ENCODE results near the gene TMEM217.

Gene TMEM217

DNA sequence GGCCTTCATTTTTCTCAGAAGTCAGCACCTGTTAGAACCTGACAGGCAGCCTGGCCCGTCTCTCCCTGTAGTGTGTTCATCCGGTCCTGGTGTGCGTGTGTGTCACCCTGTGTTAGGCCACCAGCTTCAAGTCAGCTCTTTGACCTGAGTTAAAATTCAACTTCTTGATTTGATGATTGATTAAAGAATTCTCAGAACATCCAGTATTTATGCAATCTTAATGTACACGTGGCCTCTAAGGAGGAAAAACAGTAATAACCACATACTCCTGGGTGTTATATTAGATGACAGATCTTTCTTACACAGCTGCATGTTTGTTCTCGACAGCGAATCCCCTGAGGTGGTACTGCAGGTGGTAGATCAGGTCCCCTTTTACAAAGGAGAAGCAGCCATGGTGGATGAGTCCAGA is 19.1 kb upstream of the TMEM217 start:
- Histone ChIP-seq H3K9ac (ENCODE audit: low read depth, low read length) (no peak overlapping the region), H3K4me3 (ENCODE audit: low read length) (no peak overlapping the region), H3K27me3 (ENCODE audit: control insufficient read depth, insufficient read depth, low read length) (no peaks in the 10 kb centered on the region), H3K9me3 (replicated peaks; ENCODE audit: low read length) (no peaks in the 10 kb centered on the region), H3K36me3 (ENCODE audit: insufficient read depth, low read length) (no peaks in the 10 kb centered on the region), H3K4me1 (ENCODE audit: control insufficient read depth, insufficient read depth, low read length) (no peaks in the 10 kb centered on the region), H3K4me2 (ENCODE audit: low read length) (no peak overlapping the region)

DNA sequence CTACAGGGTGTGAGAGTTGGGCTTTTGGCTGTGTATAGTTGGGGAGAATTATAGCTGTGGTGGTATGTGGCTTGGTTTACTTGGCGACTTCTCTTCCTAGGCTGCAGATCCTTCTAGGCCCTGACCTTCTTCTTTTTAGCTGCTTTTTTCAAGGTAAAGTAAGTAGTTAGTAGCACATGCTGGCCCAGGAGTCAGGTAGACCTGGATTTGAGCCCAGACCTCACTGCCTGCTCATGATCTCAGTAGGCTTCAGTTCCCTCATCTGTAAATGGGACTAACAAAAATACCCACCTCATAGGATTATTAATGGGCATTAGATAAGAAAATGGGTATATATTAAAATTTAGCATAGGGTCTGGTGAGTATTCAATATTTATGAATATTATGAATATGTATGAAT is 17.4 kb upstream of the TMEM217 start:
- Histone ChIP-seq H3K4me3 (ENCODE audit: low read length) (no peak overlapping the region), H3K9ac (ENCODE audit: low read depth, low read length) (no peak overlapping the region), H3K36me3 (ENCODE audit: insufficient read depth, low read length) (no peaks in the 10 kb centered on the region), H3K4me2 (ENCODE audit: low read length) (no peak overlapping the region), H3K9me3 (replicated peaks; ENCODE audit: low read length) (no peaks in the 10 kb centered on the region), H3K4me1 (ENCODE audit: control insufficient read depth, insufficient read depth, low read length) (no peaks in the 10 kb centered on the region), H3K27me3 (ENCODE audit: control insufficient read depth, insufficient read depth, low read length) (no peaks in the 10 kb centered on the region)

DNA sequence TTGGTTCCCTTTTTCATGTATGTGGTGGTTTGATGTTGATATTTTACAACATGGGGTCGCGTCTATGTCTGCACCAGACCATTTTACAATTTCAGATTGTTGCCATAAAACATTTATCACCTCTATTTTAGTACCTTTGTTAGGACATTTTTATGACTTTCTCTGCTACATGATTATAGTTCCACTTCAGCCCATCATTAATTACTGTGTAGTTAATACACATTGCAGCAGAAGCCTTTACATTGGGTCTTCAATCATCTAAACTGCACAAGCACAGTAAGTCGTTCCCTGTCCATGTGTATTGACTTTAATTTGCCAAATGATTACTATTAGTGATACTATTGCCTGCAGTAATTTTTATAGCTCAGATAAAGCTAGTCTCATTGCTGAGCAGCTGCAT is 15.7 kb upstream of the TMEM217 start:
- Histone ChIP-seq H3K27me3 (ENCODE audit: control insufficient read depth, insufficient read depth, low read length) (no peaks in the 10 kb centered on the region), H3K36me3 (ENCODE audit: insufficient read depth, low read length) (no peaks in the 10 kb centered on the region), H3K9me3 (replicated peaks; ENCODE audit: low read length) (no peaks in the 10 kb centered on the region), H3K4me3 (ENCODE audit: low read length) (no peak overlapping the region), H3K4me1 (ENCODE audit: control insufficient read depth, insufficient read depth, low read length) (no peaks in the 10 kb centered on the region), H3K4me2 (ENCODE audit: low read length) (no peak overlapping the region), H3K9ac (ENCODE audit: low read depth, low read length) (no peak overlapping the region)

DNA sequence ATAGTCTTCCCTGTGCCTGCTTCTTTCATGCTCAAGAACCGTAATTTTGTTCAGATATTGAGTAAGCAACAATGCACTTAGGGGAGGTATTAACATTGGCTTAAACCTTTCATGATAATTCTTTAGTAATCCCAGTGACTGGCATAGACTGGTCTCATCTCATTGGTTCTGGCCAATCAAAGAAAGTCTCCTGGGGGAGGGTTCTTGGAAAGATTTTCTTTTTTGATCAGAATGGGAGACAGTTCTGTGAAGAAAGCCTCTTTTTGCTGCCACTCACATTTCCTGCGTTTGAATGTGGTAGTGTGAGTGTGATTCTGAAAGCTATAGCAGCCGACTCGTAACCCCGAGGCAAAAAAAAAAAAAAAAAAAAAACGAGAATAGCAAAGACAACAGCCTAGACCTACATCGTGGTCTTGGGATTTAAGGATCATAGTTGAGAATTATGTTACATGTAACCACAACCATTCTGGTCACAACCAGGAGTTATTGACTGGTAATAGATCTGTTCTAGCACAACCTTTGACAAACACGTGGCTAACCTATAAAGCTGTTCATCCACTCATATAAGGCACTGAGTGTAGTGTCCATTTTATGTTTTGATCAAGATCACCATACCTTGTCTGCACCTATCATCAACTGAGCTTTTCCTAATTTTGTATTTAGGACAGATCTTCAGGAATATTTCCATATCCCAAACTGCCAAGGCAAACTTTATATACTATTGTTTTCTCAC is 15.1 kb upstream of the TMEM217 start:
- H3K9me3 ChIP-seq (replicated peaks; ENCODE audit: low read length): no peaks in the 10 kb centered on the region
- no peaks in the 10 kb centered on the region for H3K4me1 ChIP-seq (ENCODE audit: control insufficient read depth, insufficient read depth, low read length)
- H3K36me3 ChIP-seq (ENCODE audit: insufficient read depth, low read length): no peaks in the 10 kb centered on the region
- H3K9ac ChIP-seq (ENCODE audit: low read depth, low read length): no peak overlapping the region
- H3K4me2 ChIP-seq (ENCODE audit: low read length): no peak overlapping the region
- H3K27me3 ChIP-seq (ENCODE audit: control insufficient read depth, insufficient read depth, low read length): no peaks in the 10 kb centered on the region
- H3K4me3 ChIP-seq (ENCODE audit: low read length): no peak overlapping the region

DNA sequence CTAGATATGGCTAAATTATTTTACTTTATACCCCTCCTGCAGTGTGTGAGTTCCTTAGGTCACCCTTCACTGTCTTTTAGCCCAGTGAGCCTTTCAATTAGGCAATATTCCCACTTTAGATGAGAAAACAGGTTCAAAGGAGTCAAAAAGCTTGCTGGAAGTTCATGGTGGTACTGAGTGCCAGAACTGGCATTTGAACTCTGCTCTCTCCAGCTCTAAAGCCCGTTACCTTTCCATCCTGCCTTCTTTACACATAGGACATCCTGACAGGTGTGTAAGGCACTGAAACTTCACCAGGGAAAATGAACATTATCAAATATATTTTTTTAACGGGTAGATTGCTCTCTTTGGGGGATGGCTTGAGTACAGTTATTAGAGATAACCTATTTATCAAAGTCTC is 11.2 kb upstream of the TMEM217 start:
- no peak overlapping the region for H3K4me3 ChIP-seq (ENCODE audit: low read length)
- no peaks in the 10 kb centered on the region for H3K9me3 ChIP-seq (replicated peaks; ENCODE audit: low read length)
- H3K4me1 ChIP-seq (ENCODE audit: control insufficient read depth, insufficient read depth, low read length): no peaks in the 10 kb centered on the region
- H3K9ac ChIP-seq (ENCODE audit: low read depth, low read length): no peak overlapping the region
- H3K27me3 ChIP-seq (ENCODE audit: control insufficient read depth, insufficient read depth, low read length): no peaks in the 10 kb centered on the region
- no peak overlapping the region for H3K4me2 ChIP-seq (ENCODE audit: low read length)
- no peaks in the 10 kb centered on the region for H3K36me3 ChIP-seq (ENCODE audit: insufficient read depth, low read length)

DNA sequence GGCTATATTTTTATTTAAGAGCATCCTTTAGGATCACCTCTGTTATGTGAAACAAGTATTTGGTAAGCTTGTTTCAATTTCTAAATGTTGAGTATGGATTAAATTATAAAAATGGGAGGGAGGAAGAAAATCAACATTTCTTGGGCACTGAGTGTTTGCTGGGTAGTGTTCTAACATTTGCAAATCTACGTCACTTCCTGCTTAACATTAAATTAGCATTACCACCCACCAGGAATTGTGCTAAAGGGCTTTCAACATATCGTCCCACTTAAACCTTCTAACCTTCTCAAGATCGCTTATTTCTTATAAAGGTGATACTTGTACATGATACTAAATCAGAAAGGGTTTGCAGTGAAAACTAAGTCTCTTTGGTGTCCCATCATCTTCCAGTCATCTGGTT is 7.9 kb upstream of the TMEM217 start:
- no peaks in the 10 kb centered on the region for H3K36me3 ChIP-seq (ENCODE audit: insufficient read depth, low read length)

DNA sequence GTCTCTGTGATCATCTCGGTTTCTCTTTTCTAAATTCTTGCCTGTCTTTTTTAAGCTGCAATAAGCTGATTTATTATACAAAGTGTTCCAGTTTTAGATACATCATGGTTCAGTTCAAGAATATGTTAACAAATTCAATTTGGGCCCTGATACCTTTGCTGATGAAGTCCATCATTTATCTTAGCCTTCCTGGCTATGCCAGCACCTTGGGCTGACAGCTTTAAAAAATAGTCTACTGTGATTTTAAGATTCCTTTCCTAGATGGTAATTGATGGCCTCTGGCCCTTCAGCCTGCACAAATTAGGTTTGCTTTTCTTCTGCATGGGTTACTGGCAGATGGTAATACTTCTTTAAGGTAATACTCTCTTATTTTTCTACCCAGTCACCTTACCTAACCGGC is 7.1 kb upstream of the TMEM217 start:
- no peak overlapping the region for H3K4me3 ChIP-seq (ENCODE audit: low read length)
- no peaks in the 10 kb centered on the region for H3K36me3 ChIP-seq (ENCODE audit: insufficient read depth, low read length)
- no peaks in the 10 kb centered on the region for H3K27me3 ChIP-seq (ENCODE audit: control insufficient read depth, insufficient read depth, low read length)
- H3K9ac ChIP-seq (ENCODE audit: low read depth, low read length): no peak overlapping the region
- H3K4me2 ChIP-seq (ENCODE audit: low read length): no peak overlapping the region
- no peaks in the 10 kb centered on the region for H3K9me3 ChIP-seq (replicated peaks; ENCODE audit: low read length)
- H3K4me1 ChIP-seq (ENCODE audit: control insufficient read depth, insufficient read depth, low read length): no peaks in the 10 kb centered on the region

More for the DNA sequence above, 7.9 kb upstream of the TMEM217 start:
- Histone ChIP-seq H3K9me3 (replicated peaks; ENCODE audit: low read length) (no peaks in the 10 kb centered on the region), H3K4me3 (ENCODE audit: low read length) (no peak overlapping the region), H3K4me1 (ENCODE audit: control insufficient read depth, insufficient read depth, low read length) (no peaks in the 10 kb centered on the region), H3K27me3 (ENCODE audit: control insufficient read depth, insufficient read depth, low read length) (no peaks in the 10 kb centered on the region), H3K9ac (ENCODE audit: low read depth, low read length) (no peak overlapping the region), H3K4me2 (ENCODE audit: low read length) (no peak overlapping the region)

DNA sequence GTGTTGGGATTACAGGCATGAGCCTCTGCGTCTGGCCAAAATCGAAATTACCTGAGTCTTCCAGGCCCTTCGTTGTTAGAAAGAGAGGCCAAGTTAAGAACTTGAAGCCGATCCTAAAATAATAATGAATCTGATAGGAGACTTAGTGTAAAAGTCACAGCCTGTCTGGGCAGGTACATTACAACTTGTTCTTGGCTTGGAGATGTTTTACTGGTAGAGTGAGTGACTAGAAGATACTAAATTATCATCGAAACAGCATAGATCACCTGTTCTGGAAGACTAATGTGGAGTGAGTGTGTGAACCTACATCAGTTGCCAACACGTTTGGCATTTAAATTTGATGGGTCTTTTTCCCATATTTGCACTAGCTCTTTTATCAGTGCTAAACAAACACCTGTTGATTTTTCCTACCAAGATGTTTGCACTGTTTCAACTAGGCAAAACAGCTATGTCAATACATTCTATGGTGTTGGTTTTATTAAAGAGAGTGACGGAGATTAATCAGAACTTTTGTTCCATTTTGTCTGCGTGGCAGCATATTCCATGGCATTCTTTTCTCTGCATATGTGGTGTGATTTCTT is 4.6 kb upstream of the TMEM217 start:
- no peak overlapping the region for H3K4me3 ChIP-seq (ENCODE audit: low read length)
- peaks cover 10% of the 10 kb centered on the region for H3K4me1 ChIP-seq (ENCODE audit: control insufficient read depth, insufficient read depth, low read length)
- no peak overlapping the region for H3K9ac ChIP-seq (ENCODE audit: low read depth, low read length)
- no peaks in the 10 kb centered on the region for H3K9me3 ChIP-seq (replicated peaks; ENCODE audit: low read length)
- H3K4me2 ChIP-seq (ENCODE audit: low read length): no peak overlapping the region
- H3K27me3 ChIP-seq (ENCODE audit: control insufficient read depth, insufficient read depth, low read length): no peaks in the 10 kb centered on the region
- no peaks in the 10 kb centered on the region for H3K36me3 ChIP-seq (ENCODE audit: insufficient read depth, low read length)

DNA sequence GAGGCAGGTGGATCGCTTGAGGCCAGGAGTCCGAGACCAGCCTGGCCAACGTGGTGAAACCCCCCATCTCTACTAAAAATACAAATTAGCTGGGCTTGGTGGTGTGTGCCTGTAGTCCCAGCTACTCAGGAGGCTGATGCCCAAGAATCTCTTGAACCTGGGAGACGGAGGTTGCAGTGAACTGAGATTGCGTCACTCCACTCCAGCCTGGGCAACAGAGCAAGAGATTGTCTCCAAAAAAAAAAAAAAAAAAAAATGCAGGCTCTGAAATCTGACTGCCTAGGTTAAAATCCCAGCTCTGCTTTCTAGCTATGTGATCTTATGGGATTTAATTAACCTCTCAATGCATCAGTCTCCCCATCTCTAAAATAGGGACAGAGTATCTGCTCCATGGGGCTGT is 3.3 kb upstream of the TMEM217 start:
- H3K9ac ChIP-seq (ENCODE audit: low read depth, low read length): no peak overlapping the region
- H3K4me1 ChIP-seq (ENCODE audit: control insufficient read depth, insufficient read depth, low read length): peaks cover 17% of the 10 kb centered on the region

DNA sequence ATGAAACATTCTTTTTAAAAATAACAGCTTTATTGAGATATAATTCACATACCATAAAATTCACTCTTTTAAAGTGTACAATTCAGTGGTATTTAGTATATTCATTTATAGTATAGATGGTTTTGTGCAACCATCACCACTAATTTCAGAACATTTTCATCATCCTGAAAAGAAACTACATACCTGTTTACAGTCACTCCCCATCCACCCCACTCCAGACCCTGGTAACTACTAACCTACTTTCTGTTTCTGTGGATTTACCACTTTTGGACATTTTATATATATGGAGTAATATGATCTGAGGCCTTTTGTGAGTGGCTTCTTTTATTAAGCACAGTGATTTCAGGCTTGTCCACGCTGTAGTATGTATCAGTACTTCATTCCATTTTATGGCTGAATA is 2.5 kb upstream of the TMEM217 start:
- H3K36me3 ChIP-seq (ENCODE audit: insufficient read depth, low read length): no peaks in the 10 kb centered on the region
- peaks cover 17% of the 10 kb centered on the region for H3K4me1 ChIP-seq (ENCODE audit: control insufficient read depth, insufficient read depth, low read length)
- H3K9me3 ChIP-seq (replicated peaks; ENCODE audit: low read length): no peaks in the 10 kb centered on the region
- no peak overlapping the region for H3K4me2 ChIP-seq (ENCODE audit: low read length)
- no peak overlapping the region for H3K4me3 ChIP-seq (ENCODE audit: low read length)
- H3K9ac ChIP-seq (ENCODE audit: low read depth, low read length): no peak overlapping the region
- no peaks in the 10 kb centered on the region for H3K27me3 ChIP-seq (ENCODE audit: control insufficient read depth, insufficient read depth, low read length)

More for the DNA sequence above, 3.3 kb upstream of the TMEM217 start:
- no peaks in the 10 kb centered on the region for H3K9me3 ChIP-seq (replicated peaks; ENCODE audit: low read length)
- no peak overlapping the region for H3K4me2 ChIP-seq (ENCODE audit: low read length)
- no peak overlapping the region for H3K4me3 ChIP-seq (ENCODE audit: low read length)
- H3K36me3 ChIP-seq (ENCODE audit: insufficient read depth, low read length): no peaks in the 10 kb centered on the region
- H3K27me3 ChIP-seq (ENCODE audit: control insufficient read depth, insufficient read depth, low read length): no peaks in the 10 kb centered on the region

DNA sequence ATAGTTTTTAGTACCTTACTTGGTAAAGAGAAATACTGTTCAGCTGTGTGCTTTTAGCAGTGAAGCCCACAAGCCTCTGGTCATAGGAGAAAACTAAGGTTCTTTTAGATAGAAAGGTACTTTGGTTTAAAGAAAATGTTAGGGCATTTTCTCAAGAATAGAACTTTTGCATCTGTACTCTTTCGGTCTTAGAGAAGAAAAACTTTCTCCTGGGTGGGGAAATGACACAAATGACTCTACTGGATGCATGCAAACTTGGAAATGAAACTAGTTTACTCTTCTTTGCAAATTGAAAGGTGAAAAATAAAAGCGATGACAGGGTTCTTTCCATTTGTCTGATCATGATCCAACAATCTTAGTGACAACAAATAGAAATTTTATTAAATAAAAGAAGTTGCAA is 2.1 kb upstream of the TMEM217 start:
- no peak overlapping the region for H3K4me3 ChIP-seq (ENCODE audit: low read length)
- no peak overlapping the region for H3K9ac ChIP-seq (ENCODE audit: low read depth, low read length)

DNA sequence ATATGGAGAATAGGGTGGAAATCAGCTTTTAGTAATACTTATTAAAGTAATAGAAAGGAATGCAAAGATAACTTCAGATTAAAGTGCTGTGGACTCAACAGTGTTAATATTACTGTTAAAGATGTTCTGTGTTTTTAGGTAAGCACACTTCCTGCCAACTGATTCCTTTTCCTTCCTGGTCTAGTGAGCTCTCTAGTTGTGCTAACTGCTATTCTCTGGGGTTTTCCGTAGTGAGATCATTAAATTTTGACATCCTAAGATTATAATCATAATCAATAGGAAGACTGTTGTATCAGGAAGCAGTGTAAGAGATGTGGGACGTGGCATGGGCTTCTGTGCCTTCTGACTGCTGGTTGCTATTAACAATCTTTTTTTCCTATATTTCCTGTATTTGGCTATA is 1.2 kb upstream of the TMEM217 start:
- H3K9me3 ChIP-seq (replicated peaks; ENCODE audit: low read length): no peaks in the 10 kb centered on the region
- peaks cover 17% of the 10 kb centered on the region for H3K4me1 ChIP-seq (ENCODE audit: control insufficient read depth, insufficient read depth, low read length)
- peak overlapping the region; percentile 89 for H3K4me2 ChIP-seq (ENCODE audit: low read length)
- H3K36me3 ChIP-seq (ENCODE audit: insufficient read depth, low read length): no peaks in the 10 kb centered on the region
- peak overlapping the region; percentile 99 for H3K4me3 ChIP-seq (ENCODE audit: low read length)
- H3K27me3 ChIP-seq (ENCODE audit: control insufficient read depth, insufficient read depth, low read length): no peaks in the 10 kb centered on the region
- peak overlapping the region; percentile 97 for H3K9ac ChIP-seq (ENCODE audit: low read depth, low read length)

More for the DNA sequence above, 2.1 kb upstream of the TMEM217 start:
- Histone ChIP-seq H3K4me1 (ENCODE audit: control insufficient read depth, insufficient read depth, low read length) (peaks cover 17% of the 10 kb centered on the region), H3K4me2 (ENCODE audit: low read length) (no peak overlapping the region), H3K9me3 (replicated peaks; ENCODE audit: low read length) (no peaks in the 10 kb centered on the region), H3K36me3 (ENCODE audit: insufficient read depth, low read length) (no peaks in the 10 kb centered on the region), H3K27me3 (ENCODE audit: control insufficient read depth, insufficient read depth, low read length) (no peaks in the 10 kb centered on the region)

All from skeletal muscle satellite cell (primary cell).